ENCODE data around the gene BICD1.
"Not testable (repeated sequence)": the region's sequence is repeated elsewhere in the genome, so short reads cannot be mapped to it uniquely, and the experiment has no call there.

The BICD1 gene

GRCh38 chr12:32098112-32098511 is 8.5 kb upstream of the BICD1 start:
- Histone ChIP-seq H4K20me1 (no peaks in the 10 kb centered on the region), H3K36me3 (no peaks in the 10 kb centered on the region), H3K4me1 (peaks cover 7 to 24% (median 15%) of the 10 kb centered on the region in 10 experiments; a peak in 18 of 20 replicates), H3K27ac (no peak overlapping the region), H3K4me3 (no peak overlapping the region), H3K9me3 (replicated peaks in 1 of 11) (peaks cover 0 to 5% (median 0%) of the 10 kb centered on the region in 11 experiments; a peak in 1 of 22 replicates), H3K27me3 (no peaks in the 10 kb centered on the region), H3K9ac (no peak overlapping the region), H3K4me2 (no peak overlapping the region)
- TF ChIP-seq Cebpa-rat (IDR thresholded peaks at IDR 0.05) = no peak

- H3K9ac ChIP-seq; H3K4me2 ChIP-seq; H3K4me3 ChIP-seq; H3K27me3 ChIP-seq; H3K27ac ChIP-seq; H3K9me3 ChIP-seq (replicated peaks in 1 of 11); H3K36me3 ChIP-seq; H4K20me1 ChIP-seq: not testable (repeated sequence)
- peaks cover 7 to 24% (median 15%) of the 10 kb centered on the region in 10 experiments; a peak in 18 of 20 replicates for H3K4me1 ChIP-seq
These were observed 7.4 kb upstream of the BICD1 start for GRCh38 chr12:32099275-32099674.

- Histone ChIP-seq H3K4me3 (no peak overlapping the region), H3K4me2 (no peak overlapping the region), H3K4me1 (peaks cover 7 to 25% (median 21%) of the 10 kb centered on the region in 10 experiments; a peak in 18 of 20 replicates), H3K36me3 (no peaks in the 10 kb centered on the region), H3K27me3 (no peaks in the 10 kb centered on the region), H3K9me3 (replicated peaks in 1 of 11) (peaks cover 0 to 5% (median 0%) of the 10 kb centered on the region in 11 experiments; a peak in 1 of 22 replicates), H3K9ac (no peak overlapping the region), H4K20me1 (no peaks in the 10 kb centered on the region), H3K27ac (no peak overlapping the region)
- no peak for TF ChIP-seq Cebpa-rat (IDR thresholded peaks at IDR 0.05)
These were observed 6.3 kb upstream of the BICD1 start for GRCh38 chr12:32100361-32100760.

GRCh38 chr12:32100888-32101287 is 5.8 kb upstream of the BICD1 start:
- Histone ChIP-seq H3K36me3 (no peaks in the 10 kb centered on the region), H3K27ac (no peak overlapping the region), H3K9me3 (replicated peaks in 1 of 11) (peaks cover 0 to 5% (median 0%) of the 10 kb centered on the region in 11 experiments; a peak in 1 of 22 replicates), H3K9ac (no peak overlapping the region), H4K20me1 (no peaks in the 10 kb centered on the region), H3K27me3 (no peaks in the 10 kb centered on the region), H3K4me3 (no peak overlapping the region), H3K4me1 (peaks cover 7 to 30% (median 23%) of the 10 kb centered on the region in 10 experiments; a peak in 18 of 20 replicates), H3K4me2 (no peak overlapping the region)
- no peak for TF ChIP-seq Cebpa-rat (IDR thresholded peaks at IDR 0.05)

GRCh38 chr12:32102234-32102633 is 4.4 kb upstream of the BICD1 start:
- Histone ChIP-seq H4K20me1 (no peaks in the 10 kb centered on the region), H3K36me3 (no peaks in the 10 kb centered on the region), H3K27ac (peak overlapping the region in 3 of 11 experiments; percentile 10 to 55 (median 22); a peak in 1 of 22 replicates), H3K4me3 (no peak overlapping the region), H3K27me3 (no peaks in the 10 kb centered on the region), H3K9ac (no peak overlapping the region), H3K4me2 (peak overlapping the region in 7 of 11 experiments; percentile 7 to 53 (median 33); a peak in 12 of 22 replicates), H3K9me3 (replicated peaks in 1 of 11) (peaks cover 0 to 5% (median 0%) of the 10 kb centered on the region in 11 experiments; a peak in 1 of 22 replicates), H3K4me1 (peaks cover under 1 to 34% (median 18%) of the 10 kb centered on the region in 10 experiments; a peak in 16 of 20 replicates)
- TF ChIP-seq Cebpa-rat (IDR thresholded peaks at IDR 0.05) = no peak

GRCh38 chr12:32104572-32105355 is 1.9 kb upstream of the BICD1 start:
- no peak for TF ChIP-seq Cebpa-rat (IDR thresholded peaks at IDR 0.05)
- Histone ChIP-seq H3K4me2 (peak overlapping the region in 3 of 11 experiments; percentile 9 to 79 (median 12); a peak in 4 of 22 replicates), H4K20me1 (peaks cover 0 to 12% (median 0%) of the 10 kb centered on the region in 11 experiments; a peak in 5 of 22 replicates), H3K27ac (no peak overlapping the region), H3K9me3 (replicated peaks in 1 of 11) (0 out of 22 replicates have a peak, but pooled peaks cover 0 to 5% (median 0%) of the 10 kb centered on the region in 11 experiments), H3K9ac (no peak overlapping the region), H3K27me3 (no peaks in the 10 kb centered on the region), H3K4me1 (peaks cover 18 to 54% (median 36%) of the 10 kb centered on the region in 10 experiments), H3K4me3 (no peak overlapping the region), H3K36me3 (no peaks in the 10 kb centered on the region)

- peak overlapping the region; percentile 41 to 89 (median 82); a peak in 21 of 22 replicates for H3K27ac ChIP-seq
- H3K4me3 ChIP-seq = peak overlapping the region; percentile 79 to 99 (median 90)
- peak overlapping the region; percentile 78 to 94 (median 86) for H3K9ac ChIP-seq
- 0 out of 22 replicates have a peak, but pooled peaks cover 0 to under 1% (median 0%) of the 10 kb centered on the region in 11 experiments for H3K36me3 ChIP-seq
- no peaks in the 10 kb centered on the region for H3K9me3 ChIP-seq (replicated peaks in 1 of 11)
- peaks cover 0 to 14% (median 0%) of the 10 kb centered on the region in 11 experiments; a peak in 5 of 22 replicates for H4K20me1 ChIP-seq
- no peaks in the 10 kb centered on the region for H3K27me3 ChIP-seq
- peaks cover 26 to 61% (median 44%) of the 10 kb centered on the region in 10 experiments for H3K4me1 ChIP-seq
- no peak for TF ChIP-seq Cebpa-rat (IDR thresholded peaks at IDR 0.05)
- peak overlapping the region; percentile 70 to 99 (median 93) for H3K4me2 ChIP-seq
These were observed 596 bp upstream of the BICD1 start for GRCh38 chr12:32105986-32106516.

- no peak for TF ChIP-seq Cebpa-rat (IDR thresholded peaks at IDR 0.05)
- no peaks in the 10 kb centered on the region for H3K27me3 ChIP-seq
- peaks cover 27 to 49% (median 37%) of the 10 kb centered on the region in 10 experiments for H3K4me1 ChIP-seq
- peak overlapping the region; percentile 78 to 94 (median 86) for H3K9ac ChIP-seq
- H3K9me3 ChIP-seq (replicated peaks in 1 of 11) = no peaks in the 10 kb centered on the region
- H3K36me3 ChIP-seq = peaks cover 0 to 16% (median 8%) of the 10 kb centered on the region in 11 experiments; a peak in 11 of 22 replicates
- peak overlapping the region; percentile 70 to 99 (median 93) for H3K4me2 ChIP-seq
- H3K27ac ChIP-seq = peak overlapping the region; percentile 41 to 89 (median 82); a peak in 21 of 22 replicates
- peaks cover 0 to 14% (median 0%) of the 10 kb centered on the region in 11 experiments; a peak in 5 of 22 replicates for H4K20me1 ChIP-seq
- peak overlapping the region; percentile 79 to 99 (median 90) for H3K4me3 ChIP-seq
These were observed 966 bp downstream of the BICD1 start for GRCh38 chr12:32107359-32108267.
